Panc1 (cell line): Measurements from ENCODE around the gene SAMD14.

Experiments
- CTCF ChIP-seq: fragments of 450-650 bp; IDR thresholded peaks from 2 replicates; pipeline ENCODE4 v1.5.1; 2017; ENCODE audit warnings: mild to moderate bottlenecking
- POLR2AphosphoS5 ChIP-seq: IDR thresholded peaks from 2 replicates; pipeline ENCODE4 v1.6.1; 2012; ENCODE audit warnings: mild to moderate bottlenecking, low read depth, low read length, moderate library complexity
- REST ChIP-seq, 2 experiments: IDR thresholded peaks; 2 replicates each; pipeline ENCODE4 v1.6.1; 2011 to 2012; ENCODE audit warnings: low read depth in 2 of 2, control low read depth in 1 of 2, low read length in 1 of 2, mild to moderate bottlenecking in 1 of 2, moderate library complexity in 1 of 2; ENCODE audit not compliant: insufficient read depth in 1 of 2

- TF ChIP-seq CTCF (no peak), POLR2AphosphoS5 (peak; percentile 73), REST (IDR thresholded peaks at IDR 0.05; ENCODE audit: insufficient read depth in 1 of 2, low read depth in 2 of 2, low read length in 1 of 2) (no peak)
Observed at GRCh38 chr17:50090971-50091917, 38.7 kb downstream of the SAMD14 start.
